ENCODE measurements around the gene WDR64. TPM values are rescaled to one million over a fixed set of nuclear protein-coding genes. Genes with fewer than 3 reads are reported as not detected.

The WDR64 gene
- total and polyA plus RNA-seq, 2 of the 4 experiments (the other 2 are of a cell fraction) = not detected

DNA sequence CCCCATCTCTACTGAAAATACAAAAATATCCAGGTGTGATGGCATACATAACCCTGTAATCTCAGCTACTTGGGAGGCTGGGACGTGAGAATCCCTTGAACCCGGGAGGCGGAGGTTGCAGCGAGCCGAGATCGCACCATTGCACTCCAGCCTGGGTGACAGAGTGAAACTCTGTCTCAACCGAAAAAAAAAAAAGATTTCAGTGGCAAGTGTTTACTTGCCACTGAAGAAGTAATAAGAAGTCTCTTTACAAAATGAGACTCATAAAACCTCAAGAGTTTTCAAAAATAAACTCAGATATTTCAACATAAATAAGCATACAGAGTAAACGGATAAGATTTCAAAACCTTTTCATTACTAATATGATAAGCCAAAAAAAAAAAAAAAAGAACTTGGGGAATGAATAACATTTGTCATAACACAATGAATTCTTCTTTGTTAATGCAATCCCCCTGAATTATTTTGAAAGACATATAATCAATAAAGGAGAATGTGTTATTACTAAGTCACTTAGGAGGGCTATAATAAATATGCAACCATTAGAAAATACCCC lies 161.8 kb downstream of the WDR64 start:
- Histone ChIP-seq H2BK20ac (ENCODE audit: low read depth, low read length) (no peak overlapping the region), H4K8ac (ENCODE audit: low read depth in 2 of 2, low read length in 2 of 2) (no peak overlapping the region), H2AK9ac (replicated peaks; ENCODE audit: low read depth, low read length, poor library complexity) (no peak overlapping the region), H3K4me1 (ENCODE audit: control insufficient read depth, insufficient read depth, low read length) (peaks cover 10% of the 10 kb centered on the region), H4K20me1 (ENCODE audit: insufficient read depth, low read length) (no peaks in the 10 kb centered on the region), H3K4me3 (ENCODE audit: insufficient read depth, low read depth, low read length) (no peak overlapping the region), H3K18ac (ENCODE audit: low read depth, low read length) (no peak overlapping the region), H4K91ac (ENCODE audit: insufficient read depth, low read depth, low read length) (no peak overlapping the region), H2AFZ (replicated peaks; ENCODE audit: low read length, poor library complexity) (no peak overlapping the region), H2BK5ac (ENCODE audit: low read depth, low read length, poor library complexity, severe bottlenecking) (no peak overlapping the region), H3K9me1 (ENCODE audit: insufficient read depth, low read length) (no peaks in the 10 kb centered on the region; the same call in 1 of the 2 replicates), H3K4me2 (ENCODE audit: low read depth, low read length) (no peak overlapping the region), H2BK120ac (ENCODE audit: low read depth, low read length) (no peak overlapping the region), H3K27ac (ENCODE audit: insufficient read depth, low read length) (no peak overlapping the region), H3K4ac (ENCODE audit: low read depth, low read length) (no peak overlapping the region; the same call in 1 of the 2 replicates), H3K36me3 (ENCODE audit: control insufficient read depth, insufficient read depth, low read length) (no peaks in the 10 kb centered on the region), H2BK15ac (ENCODE audit: low read depth, low read length) (no peak overlapping the region), H2AK5ac (ENCODE audit: low read depth, low read length) (no peak overlapping the region), H3K23ac (ENCODE audit: low read depth, low read length) (no peak overlapping the region), H3K56ac (ENCODE audit: extremely low read depth, insufficient read depth, low read length) (no peak overlapping the region), H3K14ac (replicated peaks; ENCODE audit: low read depth, low read length) (no peak overlapping the region), H3K9me3 (ENCODE audit: control insufficient read depth, insufficient read depth, low read length) (no peaks in the 10 kb centered on the region), H3K79me1 (ENCODE audit: low read depth in 1 of 2, low read length in 2 of 2) (no peaks in the 10 kb centered on the region), H4K5ac (ENCODE audit: low read depth, low read length) (no peak overlapping the region; the same call in 1 of the 2 replicates), H3K9ac (ENCODE audit: low read depth, low read length) (no peak overlapping the region), H3K27me3 (ENCODE audit: control insufficient read depth, insufficient read depth, low read length) (no peaks in the 10 kb centered on the region)
- ATAC-seq (ENCODE audit: low read depth) = peak; percentile 42
- BruUV-seq (replicated peaks) = no TSS peak
- in situ Hi-C loops (cut with MboI; ENCODE audit: low sequenced_read_pairs) = no loop called here
- CTCF ChIA-PET = no interaction called here
- peak; percentile 58 for DNase-seq
- no CpG with 5 or more reads among the region's 8 CpGs for WGBS, 2 experiments (ENCODE audit: extremely low coverage in 2 of 2, insufficient read length in 1 of 2)
- intact Hi-C loops (cut with micrococcal nuclease) = no loop called here
- dilution Hi-C loops (cut with HindIII; ENCODE audit: low sequenced_read_pairs, unreplicated experiment) = no loop called here
- POLR2A ChIA-PET (ENCODE audit: unreplicated experiment) = no interaction called here
- TF ChIP-seq FOS (IDR thresholded peaks at IDR 0.05; ENCODE audit: low read depth, low read length) (no peak), RCOR1 (IDR thresholded peaks at IDR 0.05; ENCODE audit: insufficient replicate concordance, low read length) (no peak), BHLHE40 (IDR thresholded peaks at IDR 0.05; ENCODE audit: low read depth, low read length) (no peak), MXI1 (IDR thresholded peaks at IDR 0.05; ENCODE audit: borderline replicate concordance, low read depth, low read length) (no peak)
- TF ChIP-seq, protein P1, sequence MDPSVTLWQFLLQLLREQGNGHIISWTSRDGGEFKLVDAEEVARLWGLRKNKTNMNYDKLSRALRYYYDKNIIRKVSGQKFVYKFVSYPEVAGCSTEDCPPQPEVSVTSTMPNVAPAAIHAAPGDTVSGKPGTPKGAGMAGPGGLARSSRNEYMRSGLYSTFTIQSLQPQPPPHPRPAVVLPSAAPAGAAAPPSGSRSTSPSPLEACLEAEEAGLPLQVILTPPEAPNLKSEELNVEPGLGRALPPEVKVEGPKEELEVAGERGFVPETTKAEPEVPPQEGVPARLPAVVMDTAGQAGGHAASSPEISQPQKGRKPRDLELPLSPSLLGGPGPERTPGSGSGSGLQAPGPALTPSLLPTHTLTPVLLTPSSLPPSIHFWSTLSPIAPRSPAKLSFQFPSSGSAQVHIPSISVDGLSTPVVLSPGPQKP (IDR thresholded peaks at IDR 0.05; ENCODE audit: borderline replicate concordance, low read depth, low read length) = no peak
- TF ChIP-seq, protein P2, sequence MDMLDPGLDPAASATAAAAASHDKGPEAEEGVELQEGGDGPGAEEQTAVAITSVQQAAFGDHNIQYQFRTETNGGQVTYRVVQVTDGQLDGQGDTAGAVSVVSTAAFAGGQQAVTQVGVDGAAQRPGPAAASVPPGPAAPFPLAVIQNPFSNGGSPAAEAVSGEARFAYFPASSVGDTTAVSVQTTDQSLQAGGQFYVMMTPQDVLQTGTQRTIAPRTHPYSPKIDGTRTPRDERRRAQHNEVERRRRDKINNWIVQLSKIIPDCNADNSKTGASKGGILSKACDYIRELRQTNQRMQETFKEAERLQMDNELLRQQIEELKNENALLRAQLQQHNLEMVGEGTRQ (IDR thresholded peaks at IDR 0.05; ENCODE audit: low read depth, low read length) = no peak
